HG03442 (cell line): ENCODE results near the gene PARD3B.

ENCODE experiments used
- ATAC-seq: cut with Tn5 transposase; IDR thresholded peaks from one replicate; pipeline ENCODE4 v1.9.1; 2021; ENCODE audit warnings: mild to moderate bottlenecking, moderate library complexity; ENCODE audit not compliant: unreplicated experiment

PARD3B gene

DNA sequence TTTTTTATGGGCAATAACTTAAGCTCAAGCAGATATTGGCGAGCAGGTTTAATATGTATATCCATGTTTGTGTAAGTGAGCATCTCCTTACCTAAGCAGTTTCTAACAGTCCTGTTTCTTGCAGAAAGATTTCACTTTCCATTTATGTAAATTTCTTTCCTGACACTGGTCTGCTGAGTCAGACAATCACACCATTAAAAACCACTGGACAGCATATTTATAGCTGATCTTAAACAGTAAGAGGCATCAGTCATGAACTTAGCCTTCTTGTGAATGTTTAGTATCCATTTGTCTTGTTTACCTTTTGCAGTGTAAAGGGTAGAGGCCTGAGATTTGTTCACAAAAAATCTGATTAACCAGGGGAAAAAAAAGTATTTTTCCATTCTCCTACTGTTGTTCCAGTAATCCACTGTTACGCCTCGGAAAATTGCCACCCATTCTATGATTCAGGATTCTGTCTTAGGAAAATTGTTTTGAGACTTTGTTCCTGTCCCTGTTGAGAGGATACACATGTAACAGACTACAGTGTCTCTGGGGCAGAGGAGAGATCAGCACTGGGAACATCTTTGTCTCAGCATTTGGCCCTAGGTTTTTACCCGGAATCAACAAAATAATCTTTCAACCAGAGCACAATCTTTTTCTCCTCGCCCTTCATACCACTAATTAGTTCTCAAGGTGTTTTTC is 616.0 kb downstream of the PARD3B start:
- no peak for ATAC-seq

DNA sequence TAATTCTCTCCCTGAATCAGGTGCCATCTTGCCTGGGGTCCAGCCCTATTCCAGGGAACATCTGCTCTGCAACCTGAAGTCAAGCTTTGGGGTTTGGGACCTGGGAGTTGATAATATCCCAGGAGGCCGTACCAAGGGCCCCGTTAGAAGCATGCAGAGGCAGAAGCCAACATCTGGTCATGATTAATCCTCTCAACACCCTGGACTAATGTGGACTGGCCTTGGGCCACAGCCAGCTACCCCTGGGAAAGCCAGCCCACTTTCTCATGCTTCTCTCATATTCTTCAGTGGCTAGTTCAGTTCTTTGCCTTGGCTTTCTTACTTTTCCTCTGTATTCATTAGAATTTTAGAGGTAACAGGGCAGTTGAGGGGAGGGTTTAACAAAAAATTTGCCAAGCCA is 621.5 kb downstream of the PARD3B start:
- ATAC-seq: no peak

DNA sequence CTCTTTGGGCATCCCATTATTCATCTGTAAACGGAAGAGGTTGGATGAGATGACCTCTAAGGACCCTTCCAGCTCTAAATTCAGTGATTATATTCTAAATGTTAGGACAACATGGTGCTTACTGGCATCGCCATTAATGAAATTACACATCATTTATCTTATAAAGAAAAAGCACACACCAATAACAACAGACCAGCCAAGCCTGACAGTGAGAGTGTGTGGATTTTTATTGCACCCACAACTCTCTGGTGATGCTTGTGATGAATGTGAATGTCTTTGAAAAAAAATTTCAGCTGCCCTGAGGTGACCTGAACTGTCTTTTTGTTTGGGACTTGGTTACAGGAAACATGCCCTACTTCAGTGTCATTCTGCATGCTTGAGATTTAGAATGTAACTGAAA is 623.7 kb downstream of the PARD3B start:
- no peak for ATAC-seq

DNA sequence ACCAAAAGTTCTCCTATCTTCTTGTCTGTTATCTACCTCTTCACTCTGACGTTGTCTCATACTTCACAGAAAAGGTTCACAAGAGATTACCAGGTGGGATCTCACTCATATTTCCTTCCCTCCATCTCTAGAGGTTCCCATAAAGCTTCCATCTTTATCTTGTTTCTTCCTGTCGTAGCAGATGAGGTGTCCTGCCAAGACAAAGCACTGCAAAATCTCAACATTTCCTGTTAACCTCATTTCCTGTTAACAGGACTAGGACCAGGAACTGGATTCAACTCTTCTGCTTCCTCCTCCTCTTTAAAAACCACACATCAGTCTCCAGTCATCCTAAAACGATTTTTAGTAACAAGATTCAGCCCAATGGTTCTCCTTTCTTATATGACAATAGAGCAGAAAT is 624.2 kb downstream of the PARD3B start:
- ATAC-seq: no peak

DNA sequence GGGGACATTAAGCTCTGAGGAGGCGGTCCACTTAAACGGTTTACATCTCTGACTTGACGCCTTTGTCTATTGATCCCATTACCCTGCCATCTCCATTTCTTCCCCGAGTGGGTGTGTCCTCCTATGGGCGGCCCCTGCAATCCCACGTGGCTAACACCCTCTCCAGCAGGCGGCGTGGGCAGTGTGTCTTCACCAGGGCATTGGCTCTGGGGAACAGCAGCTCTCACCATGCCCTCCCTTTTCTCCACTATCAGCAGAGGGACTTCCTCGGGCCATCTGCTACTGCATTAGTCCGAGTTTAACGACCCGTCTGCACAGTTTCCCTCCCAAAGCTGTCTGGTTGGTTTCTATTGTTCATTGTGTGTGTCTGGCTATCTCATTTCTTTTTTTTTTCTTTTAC is 625.1 kb downstream of the PARD3B start:
- no peak for ATAC-seq

DNA sequence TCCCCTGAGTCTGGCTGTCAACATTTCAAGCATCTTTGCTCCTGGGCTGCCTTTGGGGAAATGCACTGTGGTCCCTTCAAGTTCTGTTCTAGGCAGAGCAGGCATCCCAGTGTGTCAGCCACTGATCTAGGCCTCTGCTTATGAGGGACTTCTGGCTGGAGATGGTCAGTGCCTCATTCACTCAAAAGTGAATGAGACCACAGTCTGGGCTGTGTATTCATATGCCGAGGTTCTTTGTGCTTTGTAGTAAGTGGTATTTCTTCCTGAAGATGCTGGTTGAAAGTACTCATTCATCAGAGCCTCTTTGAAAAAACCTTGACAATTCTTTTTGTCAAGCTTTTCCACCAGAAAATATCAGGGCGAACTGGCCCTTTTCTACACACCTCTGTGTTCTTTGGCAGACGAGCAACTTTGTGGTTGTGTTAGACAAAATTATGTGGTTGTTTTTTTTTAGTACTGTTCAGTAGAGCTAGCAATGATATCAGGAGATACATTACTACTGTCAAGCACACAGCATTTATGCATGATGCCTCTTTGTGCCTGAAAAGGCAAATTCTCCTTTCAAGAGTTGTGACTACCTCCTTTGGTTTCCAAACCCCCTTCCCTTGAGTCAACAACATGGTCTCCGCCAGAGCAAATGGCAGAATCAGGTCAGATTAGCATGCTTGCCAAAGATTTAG is 626.1 kb downstream of the PARD3B start:
- ATAC-seq: no peak

DNA sequence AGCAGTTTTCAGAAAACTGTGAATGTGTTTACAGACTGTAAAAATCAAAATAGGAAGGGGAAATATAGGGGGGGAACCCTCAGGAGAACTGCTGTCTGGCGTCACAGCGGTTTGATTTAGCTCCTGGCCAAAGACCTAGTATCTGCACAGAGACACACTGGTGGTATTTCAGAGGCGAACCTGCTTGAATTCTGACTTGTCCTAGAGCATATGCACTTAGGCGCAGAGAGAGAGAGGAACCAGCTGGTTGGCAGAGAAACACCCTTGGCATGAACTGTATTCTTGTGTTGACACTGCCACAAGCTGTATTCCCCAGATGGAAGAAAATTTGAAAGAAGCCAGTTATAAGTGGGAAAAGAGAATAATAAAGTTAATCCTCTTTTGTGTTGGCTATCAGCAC is 630.6 kb downstream of the PARD3B start:
- ATAC-seq: no peak

DNA sequence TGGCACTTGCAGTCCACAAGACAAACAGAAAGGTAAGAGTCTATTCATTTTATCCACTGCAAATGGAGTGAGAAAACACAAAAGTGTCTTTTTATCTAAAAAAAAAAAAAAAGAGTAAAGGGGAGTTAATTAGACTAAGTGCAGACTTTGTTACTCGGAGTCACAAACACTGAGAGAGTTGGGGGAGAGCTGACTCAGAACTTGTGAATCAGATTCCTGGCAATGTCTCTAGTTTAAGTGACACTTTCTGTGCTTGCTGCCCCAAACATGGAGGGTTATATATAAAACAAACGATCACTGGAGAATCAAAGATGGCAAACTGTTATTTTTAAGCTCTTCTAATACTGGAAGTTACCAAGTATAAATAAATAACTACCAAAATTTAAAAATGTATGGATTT is 631.3 kb downstream of the PARD3B start:
- ATAC-seq: no peak

DNA sequence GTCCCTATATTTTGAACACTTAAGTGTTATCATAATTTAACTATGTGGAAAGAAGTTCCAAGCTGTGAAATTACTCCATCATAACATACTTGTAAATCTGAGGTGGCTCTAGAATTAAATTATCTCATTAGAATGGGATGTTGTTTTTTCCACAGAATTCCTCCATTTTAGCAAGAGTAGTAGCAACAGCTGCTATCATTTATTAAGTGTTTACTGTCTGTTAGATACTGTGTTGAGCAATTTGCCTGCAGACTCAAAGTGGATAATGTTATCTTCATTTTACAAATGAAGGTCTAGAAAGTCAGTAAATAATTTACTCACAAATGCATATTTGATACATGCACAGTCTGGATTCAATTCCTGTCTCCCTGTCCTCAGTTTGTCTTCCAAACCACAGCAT is 632.3 kb downstream of the PARD3B start:
- ATAC-seq: no peak

DNA sequence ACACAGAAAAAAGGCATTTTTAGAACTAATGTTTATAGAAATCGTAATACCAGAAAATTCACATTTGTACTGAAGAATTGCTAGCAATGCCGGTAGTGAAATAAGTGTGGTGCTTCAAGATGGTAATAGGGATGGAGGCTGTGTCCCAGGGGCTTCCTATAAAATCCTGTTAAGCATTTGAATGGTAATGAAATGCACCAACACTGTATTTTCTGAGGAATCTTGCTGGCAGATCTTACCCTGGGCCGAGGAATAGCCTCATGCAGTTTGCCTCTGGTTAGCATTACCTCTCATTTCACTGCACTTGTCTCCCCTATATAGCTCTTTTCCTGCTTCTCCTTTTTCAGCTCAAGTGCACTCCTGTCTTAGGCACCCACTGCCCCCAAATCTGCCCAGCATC is 635.5 kb downstream of the PARD3B start:
- ATAC-seq: no peak

DNA sequence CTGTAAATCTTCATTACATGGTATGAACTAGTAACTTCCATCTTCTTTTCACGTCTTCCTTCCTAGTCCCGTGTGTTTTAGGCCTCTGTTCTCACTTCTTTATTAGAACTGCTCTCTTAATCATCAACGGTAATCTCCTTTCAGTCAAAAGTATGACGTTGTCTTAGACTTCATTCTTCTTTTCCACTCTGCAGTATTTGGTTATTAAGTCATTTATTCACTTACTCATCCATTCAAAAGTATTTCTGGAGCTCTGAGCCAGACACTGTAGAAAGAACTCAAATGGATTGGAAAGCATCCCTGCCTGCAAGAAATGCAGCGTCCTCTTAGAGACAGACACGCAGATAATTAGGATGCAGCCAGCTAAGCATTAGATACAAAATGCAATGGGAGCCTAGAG is 642.5 kb downstream of the PARD3B start:
- ATAC-seq: no peak

DNA sequence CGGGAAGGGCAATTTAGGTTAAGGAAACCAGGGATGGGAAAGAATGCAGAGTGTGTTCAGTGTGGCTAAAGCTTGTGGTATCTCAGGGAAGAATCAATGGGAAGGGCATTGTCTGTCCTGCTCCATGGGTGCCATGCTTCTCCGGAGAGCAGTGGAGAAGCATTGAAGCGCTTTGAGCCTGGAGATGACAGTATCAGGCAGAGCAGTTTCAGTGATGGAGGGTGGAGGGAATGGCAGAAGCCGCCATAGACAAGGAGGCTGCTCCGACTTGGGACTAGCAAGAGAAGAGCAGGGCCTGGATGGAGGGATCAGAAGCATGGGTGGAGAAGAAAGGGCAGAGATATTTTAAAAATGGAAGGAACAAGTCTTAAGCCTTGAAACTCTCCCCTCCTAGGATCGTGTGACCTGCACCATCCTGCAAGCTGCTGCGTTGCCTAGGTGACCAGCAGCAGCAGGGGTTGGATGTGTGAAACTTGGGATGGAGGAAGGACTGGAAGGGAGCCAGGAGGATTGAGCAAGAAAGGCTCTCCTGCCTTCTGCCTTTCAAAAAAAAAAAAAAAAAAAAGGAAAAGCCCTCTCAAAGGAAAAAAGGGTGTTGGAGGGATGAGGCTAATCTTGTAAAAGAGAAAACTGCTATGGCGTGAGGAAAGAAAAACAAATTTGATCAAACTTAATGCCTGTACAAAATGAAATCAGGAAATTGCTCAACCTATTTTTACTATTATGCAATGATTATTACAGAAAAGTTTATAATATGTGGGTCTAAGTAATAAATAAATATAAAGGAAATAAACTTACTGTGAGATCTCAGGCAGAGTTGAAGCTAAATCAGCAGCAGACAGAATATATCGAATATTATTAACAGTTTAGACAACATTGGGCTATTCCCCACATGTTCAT is 643.2 kb downstream of the PARD3B start:
- ATAC-seq: no peak

DNA sequence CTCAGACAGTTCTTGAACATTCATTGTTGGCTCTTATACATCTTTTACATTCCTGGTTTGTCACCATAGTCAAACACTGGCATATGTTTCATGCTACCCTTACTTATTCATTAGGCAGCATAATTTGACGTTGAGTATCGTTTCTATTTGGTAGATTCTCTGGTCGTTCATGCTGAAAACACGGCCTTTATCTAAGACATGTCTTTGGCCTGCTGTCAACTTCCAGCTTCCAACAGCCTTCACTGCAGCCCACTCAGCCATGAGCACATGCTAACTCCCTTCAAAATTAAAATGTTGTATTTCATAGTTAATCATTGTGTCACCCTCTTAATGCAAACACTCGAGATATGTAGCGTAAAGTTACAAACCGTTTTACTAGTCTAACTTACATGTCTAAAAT is 644.0 kb downstream of the PARD3B start:
- no peak for ATAC-seq

DNA sequence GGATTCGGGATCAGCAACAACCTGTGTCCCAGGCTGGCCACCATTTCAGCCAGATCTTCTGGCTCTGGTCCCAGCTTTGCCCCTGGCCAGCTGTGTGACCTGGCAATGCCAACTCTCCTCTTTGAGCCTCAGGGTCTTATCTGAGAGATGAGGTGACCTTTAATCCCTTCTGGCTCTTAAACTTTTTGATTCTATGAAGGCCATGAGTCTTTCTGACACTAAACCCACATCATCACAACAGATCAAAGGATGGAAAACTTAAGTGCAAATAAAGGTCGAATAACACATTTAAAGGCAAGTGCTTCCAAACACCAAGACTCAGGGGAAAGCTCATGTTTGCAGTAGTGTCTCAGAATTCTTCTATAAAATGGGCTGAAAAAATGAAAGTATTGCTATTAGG is 645.3 kb downstream of the PARD3B start:
- no peak for ATAC-seq

DNA sequence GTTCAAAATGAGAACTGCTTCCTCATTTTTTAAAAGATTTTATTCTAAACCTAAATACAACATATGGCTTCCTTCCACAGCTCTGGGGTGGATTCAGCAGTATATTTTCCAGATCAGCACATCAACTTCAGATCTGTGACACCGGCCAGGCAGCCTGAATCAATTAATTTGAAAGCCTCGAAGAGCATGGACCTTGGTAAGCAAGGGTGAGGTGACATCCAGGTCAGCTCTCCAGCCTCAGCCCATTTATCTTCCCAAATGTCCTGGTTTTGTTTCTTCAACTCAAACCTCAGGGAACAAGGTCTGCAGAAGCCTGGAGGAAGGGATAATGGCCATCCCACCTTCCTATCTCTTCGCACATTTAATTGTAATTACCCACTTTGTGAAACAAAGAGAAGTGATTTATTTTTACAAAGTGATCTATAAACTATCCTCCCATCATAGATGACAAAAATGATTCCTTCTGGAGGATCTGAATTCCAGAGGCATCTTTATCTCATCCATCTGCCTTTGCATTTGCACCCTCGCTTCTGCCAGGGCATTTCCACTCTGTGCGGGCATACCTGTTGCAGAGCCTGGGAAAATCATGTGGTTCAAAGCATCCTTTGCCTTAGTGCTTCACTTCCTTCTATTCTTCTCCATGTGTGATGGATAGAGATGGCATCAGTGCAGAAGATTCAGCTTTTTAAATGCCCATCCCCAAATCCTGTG is 648.0 kb downstream of the PARD3B start:
- ATAC-seq: no peak

DNA sequence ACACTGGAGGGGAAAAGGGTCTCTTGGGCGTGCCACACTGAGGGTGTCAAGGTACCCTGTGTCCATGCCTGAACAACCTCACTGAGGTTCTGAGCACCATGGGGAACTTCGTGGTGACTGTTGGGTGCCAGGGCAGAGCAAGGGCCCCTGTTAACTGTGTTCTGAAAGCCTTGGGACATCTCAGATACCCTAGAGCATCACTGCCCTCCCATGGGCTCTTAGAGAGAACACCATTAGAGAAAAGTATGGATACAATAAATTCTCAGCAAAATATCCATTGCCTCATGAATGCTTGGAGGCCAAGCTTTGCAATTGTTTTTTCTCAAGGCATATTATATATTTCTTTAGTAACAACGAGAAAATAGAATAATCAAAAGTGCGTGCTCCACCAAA is 648.6 kb downstream of the PARD3B start:
- ATAC-seq: no peak

DNA sequence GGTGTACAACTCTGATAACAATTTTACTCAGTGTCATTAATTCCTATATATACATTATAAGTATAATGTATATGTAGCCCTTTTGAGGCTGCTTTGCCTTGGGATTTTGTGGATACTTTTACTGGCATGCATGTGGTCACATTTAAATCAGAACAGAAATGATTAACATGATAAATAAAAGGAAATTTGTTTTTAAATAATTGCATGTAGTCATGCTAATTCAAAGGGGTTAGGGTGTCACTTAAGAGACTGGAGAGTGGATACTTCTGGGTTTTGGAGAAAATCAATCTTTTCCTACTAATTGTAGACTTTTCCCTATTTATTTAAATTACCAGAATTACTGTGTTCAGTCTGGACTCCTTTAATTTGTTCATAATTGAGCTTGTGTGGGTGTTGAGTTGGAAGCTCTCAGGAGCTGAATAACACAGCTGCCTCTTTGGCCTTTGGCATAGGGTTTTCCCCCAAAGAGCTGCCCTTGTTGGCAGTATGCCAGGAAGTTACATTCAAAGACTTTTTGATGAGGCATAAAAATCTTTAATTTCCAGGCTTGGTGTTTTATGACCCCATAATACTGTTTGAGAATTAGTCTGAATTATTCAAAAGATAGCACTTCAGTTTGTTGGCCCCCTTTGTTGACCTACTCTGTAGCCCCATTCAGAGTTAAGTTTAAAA is 652.3 kb downstream of the PARD3B start:
- ATAC-seq: no peak

DNA sequence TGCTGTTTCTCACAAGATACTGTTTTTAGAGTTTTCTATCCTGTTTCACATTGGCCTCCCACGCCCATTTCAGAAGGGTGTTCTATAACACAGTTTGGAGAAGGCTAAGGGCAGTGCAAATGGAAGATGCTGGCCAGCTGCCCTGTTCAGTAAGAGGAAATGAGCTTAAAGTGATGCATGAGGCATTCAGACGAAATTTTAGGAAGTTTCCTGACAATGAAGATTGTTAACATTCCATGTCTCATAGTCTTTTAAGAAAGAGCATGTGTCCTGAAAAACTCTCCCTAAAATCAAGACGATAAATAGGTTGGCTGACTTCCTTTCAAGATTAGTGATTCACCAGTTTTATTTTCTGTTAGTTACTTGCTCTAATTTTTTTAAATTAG is 652.9 kb downstream of the PARD3B start:
- ATAC-seq: no peak

DNA sequence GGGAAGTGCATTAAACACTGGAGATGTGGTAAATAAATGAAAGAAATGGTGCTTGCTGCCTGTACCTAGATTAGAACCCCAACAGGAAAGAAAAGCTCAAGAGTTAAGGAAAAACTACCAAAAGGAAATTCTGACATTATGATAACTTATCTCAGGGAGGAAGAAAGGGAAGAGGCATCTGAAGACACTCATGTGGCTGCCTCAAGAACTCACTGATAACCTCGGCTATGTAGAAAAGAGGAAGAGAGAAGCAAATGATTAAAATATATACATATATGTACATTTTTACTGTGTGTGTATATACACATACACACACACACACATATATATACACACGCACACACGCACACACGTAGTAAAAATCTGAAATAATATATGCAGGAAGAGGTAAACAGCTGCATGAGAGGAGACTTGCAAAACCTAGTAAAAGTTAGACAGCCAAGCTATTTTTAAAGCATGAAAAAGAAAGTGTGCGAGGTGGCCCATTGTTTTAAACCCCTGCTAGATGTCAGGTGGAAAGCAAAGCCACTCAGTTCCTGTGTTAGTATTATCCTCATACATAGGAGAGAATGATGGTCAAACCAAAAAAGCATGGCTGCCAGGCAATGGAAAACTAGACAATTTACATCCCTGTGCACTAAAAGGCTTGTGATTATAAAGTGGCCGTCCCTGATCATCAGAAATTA is 654.0 kb downstream of the PARD3B start:
- no peak for ATAC-seq

DNA sequence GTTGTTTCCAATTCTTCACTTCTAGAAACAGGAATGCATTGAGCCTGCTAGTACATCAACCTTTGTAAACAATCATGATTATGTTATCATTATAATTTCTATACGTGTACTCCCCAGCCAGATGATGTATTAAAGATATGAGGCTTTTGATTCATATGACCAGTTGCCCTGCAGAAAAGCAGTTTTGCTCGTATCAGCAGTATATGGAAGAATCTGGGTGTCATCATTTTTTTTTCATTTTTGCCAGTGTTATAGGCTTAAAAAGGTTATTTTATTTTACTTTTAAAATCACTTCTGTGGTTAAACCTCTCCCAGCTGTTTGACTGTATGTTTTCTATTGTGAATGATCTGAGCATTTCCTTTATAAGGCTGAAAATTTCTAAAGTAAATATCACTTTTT is 665.2 kb downstream of the PARD3B start:
- no peak for ATAC-seq
